ENCODE measurements around the gene TRIM29.
"Not testable (repeated sequence)": the region's sequence is repeated elsewhere in the genome, so short reads cannot be mapped to it uniquely, and the experiment has no call there.

DNA sequence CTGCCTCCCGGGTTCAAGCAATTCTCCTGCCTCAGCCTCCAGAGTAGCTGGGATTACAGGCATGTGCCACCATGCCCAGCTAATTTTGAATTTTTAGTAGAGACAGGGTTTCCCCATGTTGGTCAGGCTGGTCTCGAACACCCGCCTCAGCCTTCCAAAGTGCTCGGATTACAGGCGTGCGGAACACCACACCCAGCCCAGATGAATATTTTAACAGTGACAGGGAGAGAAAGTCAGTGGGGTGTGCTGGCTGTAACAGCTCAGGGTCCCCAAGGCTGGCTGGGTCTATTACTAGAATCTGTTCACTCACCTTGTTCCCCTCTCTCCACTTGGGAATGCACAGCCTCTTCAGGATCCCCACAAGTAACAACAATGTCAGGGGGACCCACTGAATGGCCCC, 42.1 kb upstream of the TRIM29 start:
- not testable (repeated sequence) for TF ChIP-seq BRCA1 (CRISPR knock-in tag; IDR thresholded peaks at IDR 0.05); CTCF (CRISPR knock-in tag; IDR thresholded peaks at IDR 0.05); FOXA1 (IDR thresholded peaks at IDR 0.05); FOXA1 (CRISPR knock-in tag; IDR thresholded peaks at IDR 0.05); IRF2 (CRISPR knock-in tag; IDR thresholded peaks at IDR 0.05); ZC3H4 (CRISPR knock-in tag; IDR thresholded peaks at IDR 0.05; ENCODE audit: borderline replicate concordance); EZH2 (conservative IDR thresholded peaks at IDR 0.05; ENCODE audit: low read depth, low read length)

All from HepG2 (cell line).